Epidermal melanocyte (primary cell): ENCODE measurements around the gene PPIA.

Experiments
- DNase-seq: peaks from one replicate; pipeline ENCODE4 v3.0.0; 2011; ENCODE audit warnings: low spot score; ENCODE audit not compliant: insufficient read length

PPIA gene

DNA sequence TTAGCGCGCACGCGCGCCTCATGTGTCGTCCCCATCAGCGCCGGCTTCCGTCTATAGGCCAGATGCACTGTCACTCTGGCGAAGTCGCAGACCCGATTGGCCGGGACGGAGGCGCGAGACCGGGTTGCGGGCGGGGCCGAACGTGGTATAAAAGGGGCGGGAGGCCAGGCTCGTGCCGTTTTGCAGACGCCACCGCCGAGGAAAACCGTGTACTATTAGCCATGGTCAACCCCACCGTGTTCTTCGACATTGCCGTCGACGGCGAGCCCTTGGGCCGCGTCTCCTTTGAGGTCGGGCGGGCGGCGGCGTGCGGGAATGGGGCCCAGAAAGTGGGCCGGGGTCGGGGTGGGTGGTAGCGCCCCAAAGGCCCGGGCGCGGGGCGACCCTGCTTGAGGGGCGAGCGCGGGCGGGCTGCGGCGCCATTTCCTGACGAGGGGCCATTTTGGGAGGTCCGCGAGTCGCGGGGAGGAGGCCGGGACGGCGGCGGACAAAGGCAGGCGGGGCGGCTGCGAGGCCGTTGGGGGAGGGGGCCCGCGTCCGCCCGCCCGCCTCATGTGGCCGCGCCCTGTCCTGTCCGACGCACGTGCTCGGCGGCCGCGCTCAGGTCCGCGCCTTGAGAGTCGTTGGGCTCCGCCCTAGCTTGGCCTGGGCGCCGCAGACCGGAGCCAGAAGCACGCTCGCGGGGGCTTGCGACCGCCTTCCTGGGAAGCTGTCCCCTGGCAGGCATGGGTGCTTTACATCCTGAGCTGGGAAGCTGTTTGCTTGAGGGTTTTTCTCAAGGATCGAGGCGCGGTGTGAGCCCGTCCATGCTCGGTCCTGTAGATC is at the start of gene PPIA:
PPIA (plus strand) TSS at position 178 of the 825 bp plus-strand sequence; CDS start at position 222, 44 bp downstream.
- peak; percentile 98 for DNase-seq

- DNase-seq: peak; percentile 90
Observed at GRCh38 chr7:44748045-44748947, 48.2 kb upstream of the PPIA start, which contains the start of gene ZMIZ2. Gene ZMIZ2, plus strand, starts transcription at chr7:44748847. Its CDS starts 7,403 bp downstream, at chr7:44756250.

- no peak for DNase-seq
Observed at GRCh38 chr7:44748948-44749731, 47.3 kb upstream of the PPIA start.

- DNase-seq: no peak
Observed at GRCh38 chr7:44749992-44750391, 46.5 kb upstream of the PPIA start.

- DNase-seq: no peak
Observed at GRCh38 chr7:44750424-44750823, 46.1 kb upstream of the PPIA start.

GRCh38 chr7:44750921-44751571 is 45.4 kb upstream of the PPIA start:
- no peak for DNase-seq

GRCh38 chr7:44752822-44753221 is 43.7 kb upstream of the PPIA start:
- DNase-seq: no peak

DNA sequence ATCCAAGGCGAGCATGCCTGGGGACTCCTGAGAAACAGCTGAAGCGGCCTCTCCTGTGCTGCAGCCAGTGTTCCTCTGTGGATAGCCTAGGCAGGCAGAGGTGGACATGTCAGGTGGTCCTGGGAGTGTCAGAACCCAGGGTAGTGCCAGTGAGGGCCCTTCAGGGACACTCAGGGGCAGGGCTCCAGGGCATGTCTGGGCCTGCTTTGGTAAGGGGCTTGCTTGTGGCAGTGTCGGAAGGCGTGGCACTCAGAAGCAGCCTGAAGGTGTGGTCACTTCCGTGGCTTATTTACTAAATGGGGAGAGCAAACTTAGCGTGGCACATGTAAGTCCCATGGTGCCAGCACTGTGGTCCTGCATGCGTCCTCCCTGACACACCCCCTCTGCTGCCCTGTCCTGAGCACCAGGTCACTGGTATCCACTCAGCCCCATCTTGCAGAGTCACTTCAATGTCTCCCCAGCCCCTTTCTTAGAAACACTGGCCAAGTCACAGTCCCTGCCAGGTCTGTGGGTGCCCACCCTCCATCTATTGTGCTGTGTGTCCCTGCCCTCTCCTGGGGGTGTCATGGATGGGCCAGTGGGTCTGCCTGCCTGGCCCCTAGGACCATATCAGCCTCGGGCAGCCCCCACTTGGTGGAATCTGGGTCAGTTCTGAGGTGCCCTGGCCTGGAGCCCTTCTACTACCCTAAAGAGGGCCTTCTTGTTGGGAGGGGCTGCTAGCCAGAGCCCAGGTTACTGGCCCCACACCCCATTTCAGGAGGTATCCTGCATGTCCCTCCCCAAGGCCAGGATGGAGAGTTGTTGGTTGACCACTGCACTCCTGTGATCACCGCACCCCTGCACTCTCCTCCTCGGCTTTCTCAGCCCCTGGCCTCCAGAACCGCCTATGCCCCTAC is 41.4 kb upstream of the PPIA start:
- no peak for DNase-seq

- DNase-seq: peak; percentile 9
Observed at GRCh38 chr7:44755698-44756627, 40.5 kb upstream of the PPIA start.

- DNase-seq: no peak
Observed at GRCh38 chr7:44756904-44757303, 39.6 kb upstream of the PPIA start.

DNA sequence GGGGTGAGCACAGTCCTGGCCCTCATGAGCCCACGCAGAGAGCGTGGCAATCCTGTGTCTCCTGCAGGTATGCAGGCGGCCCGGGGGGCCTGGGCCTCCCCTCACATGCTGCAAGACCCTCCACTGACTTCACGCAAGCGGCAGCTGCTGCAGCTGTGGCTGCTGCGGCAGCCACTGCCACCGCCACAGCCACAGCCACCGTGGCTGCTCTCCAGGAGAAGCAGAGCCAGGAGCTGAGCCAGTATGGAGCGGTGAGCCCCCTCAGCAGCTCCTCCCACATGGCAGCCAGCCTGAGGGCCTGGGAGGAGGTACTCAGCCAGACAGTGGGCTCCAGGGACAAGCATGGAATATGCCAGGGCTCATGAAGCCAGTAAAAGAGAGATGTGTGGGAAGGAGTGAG is 39.2 kb upstream of the PPIA start:
- DNase-seq: peak; percentile 11

GRCh38 chr7:44757739-44758138 is 38.7 kb upstream of the PPIA start:
- DNase-seq: peak; percentile 13

DNA sequence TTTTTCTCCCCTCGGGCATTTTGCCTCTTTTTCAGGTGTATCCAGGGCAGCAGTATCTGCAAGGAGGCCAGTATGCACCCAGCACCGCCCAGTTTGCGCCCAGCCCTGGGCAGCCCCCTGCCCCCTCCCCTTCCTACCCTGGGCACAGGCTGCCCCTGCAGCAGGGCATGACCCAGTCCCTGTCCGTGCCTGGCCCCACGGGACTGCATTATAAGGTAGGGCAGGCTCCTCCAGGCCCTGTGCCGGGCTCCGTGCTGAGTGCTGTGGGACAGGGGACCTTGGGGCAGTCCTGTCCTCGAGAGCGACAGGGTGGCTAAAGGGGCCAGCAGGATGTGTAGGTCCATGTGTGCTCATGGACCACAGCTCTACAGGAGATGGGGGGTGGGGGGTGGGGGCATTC is 37.2 kb upstream of the PPIA start:
- peak; percentile 17 for DNase-seq

DNA sequence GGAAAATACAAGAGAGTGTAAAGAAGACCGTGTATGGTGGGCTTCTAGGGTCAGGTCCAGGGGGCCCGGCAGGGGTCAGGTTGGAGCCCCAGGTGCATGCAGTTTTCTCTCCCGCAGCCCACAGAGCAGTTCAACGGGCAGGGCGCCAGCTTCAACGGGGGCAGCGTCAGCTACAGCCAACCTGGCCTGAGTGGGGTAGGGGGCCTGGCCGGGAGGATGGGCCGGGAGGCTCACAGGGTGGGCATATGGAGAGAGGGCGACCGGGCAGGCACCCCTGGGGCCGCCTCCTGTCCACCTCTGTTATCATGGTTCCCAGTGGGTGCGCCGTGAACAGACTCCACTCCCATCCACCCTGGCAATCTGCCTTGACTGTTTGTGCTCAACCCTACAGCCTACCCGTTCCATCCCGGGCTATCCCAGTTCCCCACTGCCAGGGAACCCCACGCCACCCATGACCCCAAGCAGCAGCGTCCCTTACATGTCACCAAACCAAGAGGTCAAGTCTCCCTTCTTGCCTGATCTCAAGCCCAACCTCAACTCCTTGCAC is 36.4 kb upstream of the PPIA start:
- DNase-seq: peak; percentile 9

DNA sequence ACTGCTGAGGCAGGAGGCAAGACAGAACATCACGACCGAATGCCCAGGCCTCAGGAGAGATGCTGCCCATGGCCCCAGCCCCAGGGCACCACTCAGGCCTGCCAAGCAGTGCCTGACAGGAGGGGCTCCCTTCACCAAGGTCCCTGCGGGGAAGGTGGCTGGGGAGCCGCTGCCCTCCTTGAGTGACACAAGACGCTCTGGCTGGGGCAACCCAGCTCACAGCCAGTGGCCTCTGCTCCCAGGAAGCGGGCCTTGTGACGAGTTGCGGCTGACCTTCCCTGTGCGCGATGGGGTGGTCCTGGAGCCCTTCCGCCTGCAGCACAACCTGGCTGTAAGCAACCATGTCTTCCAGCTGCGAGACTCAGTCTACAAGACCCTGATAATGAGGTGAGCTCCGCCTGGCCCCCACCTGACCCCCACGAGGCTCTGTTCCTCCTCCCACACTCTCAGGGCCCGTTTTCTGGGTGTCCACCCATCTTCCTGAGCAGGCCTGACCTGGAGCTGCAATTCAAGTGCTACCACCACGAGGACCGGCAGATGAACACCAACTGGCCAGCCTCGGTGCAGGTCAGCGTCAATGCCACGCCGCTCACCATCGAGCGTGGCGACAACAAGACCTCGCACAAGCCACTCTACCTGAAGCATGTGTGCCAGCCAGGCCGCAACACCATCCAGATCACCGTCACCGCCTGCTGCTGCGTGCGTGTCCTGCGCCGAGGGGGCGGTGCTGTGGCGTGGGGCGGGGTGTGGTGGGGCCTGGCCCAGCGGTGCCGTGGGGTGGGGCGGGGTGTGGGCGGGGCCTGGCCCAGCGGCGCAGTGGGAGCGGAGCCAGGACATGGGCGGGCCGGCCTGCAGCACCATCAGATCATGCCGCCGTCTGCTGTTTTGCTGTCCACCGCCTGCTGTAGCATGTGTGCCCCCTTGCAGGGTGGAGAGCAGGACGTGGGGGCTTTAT is 35.0 kb upstream of the PPIA start:
- DNase-seq: peak; percentile 8

GRCh38 chr7:44762300-44762699 is 34.2 kb upstream of the PPIA start:
- peak; percentile 18 for DNase-seq
